Activated T-cell treated with anti-CD3 and anti-CD28 coated beads for 1 hour (primary cell): ENCODE measurements around the gene PROCA1.
A peak's percentile ranks its signal among the peaks of the same experiment; 100 is the strongest.
"Not testable (repeated sequence)": the region's sequence is repeated elsewhere in the genome, so short reads cannot be mapped to it uniquely, and the experiment has no call there.

Experiments
- DNase-seq: peaks from one replicate; pipeline ENCODE4 v3.0.0-alpha.2; 2020; ENCODE audit warnings: low read depth

Gene PROCA1

DNA sequence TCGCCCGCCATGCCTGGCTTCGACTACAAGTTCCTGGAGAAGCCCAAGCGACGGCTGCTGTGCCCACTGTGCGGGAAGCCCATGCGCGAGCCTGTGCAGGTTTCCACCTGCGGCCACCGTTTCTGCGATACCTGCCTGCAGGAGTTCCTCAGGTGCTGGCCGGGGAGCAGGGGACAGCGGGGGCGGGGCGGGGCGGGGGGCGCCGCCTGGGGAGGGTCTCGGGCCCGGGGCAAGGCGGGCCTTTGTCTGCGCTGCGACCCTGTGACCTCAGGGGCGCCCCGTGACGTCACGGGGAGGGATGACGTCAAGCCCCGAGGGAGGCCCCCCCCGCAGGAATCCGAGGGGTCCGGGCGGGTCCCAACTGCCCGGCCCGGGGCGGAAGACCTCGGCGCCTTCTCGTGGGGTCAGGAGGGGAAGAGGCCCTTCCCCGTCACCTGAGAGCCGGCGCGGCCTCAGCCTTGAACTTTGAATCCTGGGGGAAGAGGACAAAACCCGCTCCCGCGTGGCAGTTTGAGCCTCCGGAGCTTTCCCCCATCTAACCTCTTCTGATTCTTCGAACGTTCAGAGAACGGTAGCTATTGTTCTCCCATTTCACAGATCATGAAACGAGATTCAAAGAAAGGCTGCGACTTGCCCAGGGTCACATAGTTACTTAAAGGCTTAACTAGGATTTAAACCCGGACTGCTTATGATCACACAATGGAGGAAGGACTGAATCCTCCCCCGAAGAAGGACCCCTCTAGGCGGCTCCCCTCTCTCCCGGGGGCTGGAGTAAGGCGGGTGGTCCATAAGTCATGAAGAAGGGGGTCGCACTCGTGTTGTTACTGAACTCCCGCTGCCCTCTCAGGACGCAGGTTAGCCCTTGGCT, 32.6 kb upstream of the PROCA1 start:
- DNase-seq = peak; percentile 52

GRCh38 chr17:28743243-28744103, 31.8 kb upstream of the PROCA1 start, which contains the start of gene TRAF4:
TSS of gene TRAF4 (plus strand) at chr17:28744011. CDS start at chr17:28744113, 102 bp downstream.
- DNase-seq = peak; percentile 69

DNA sequence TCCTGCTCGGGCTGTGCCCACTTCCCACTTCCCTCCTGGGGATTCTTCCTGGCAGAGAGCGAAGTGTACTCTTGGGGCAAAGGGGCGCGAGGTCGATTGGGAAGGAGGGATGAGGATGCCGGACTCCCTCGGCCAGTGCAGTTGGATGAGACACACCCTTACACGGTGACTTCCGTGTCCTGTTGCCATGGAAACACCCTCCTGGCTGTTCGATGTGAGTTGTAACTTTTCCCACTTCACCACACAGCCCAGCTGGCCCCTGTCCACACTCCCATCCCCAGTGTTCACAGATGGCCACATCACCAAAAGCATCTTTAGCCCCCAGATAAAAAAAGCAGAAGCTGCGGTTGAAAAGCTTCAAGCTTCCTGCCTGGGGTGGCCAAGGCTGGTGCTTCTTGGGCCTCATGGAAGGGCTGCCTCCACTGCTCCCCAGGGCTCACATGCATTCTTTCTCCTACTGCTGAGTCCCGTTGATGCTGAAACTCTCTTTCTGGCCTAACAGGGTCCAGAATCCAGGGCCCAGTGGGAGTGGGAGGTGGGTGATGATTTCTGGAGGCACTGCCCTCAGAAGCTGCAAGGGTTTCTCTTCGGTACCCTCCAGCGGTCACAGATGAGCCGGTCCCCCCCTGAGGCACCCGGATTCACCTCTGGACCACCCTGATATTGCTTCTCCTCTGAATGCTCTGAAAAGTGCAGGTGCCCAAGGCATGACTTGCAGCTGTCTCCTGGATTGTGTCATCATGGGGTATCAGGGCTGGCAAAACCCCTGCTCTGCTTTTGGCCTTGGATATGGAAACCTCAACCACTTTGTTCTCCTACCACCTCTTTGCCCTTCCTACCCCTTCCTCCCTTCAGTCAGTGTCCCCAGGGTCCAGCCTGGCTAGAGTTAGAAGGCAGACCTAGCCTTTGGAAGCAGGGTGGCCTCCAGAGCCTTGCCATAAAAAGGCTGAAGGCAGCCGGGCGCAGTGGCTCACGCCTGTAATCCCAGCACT, 30.0 kb upstream of the PROCA1 start:
- DNase-seq = no peak

DNA sequence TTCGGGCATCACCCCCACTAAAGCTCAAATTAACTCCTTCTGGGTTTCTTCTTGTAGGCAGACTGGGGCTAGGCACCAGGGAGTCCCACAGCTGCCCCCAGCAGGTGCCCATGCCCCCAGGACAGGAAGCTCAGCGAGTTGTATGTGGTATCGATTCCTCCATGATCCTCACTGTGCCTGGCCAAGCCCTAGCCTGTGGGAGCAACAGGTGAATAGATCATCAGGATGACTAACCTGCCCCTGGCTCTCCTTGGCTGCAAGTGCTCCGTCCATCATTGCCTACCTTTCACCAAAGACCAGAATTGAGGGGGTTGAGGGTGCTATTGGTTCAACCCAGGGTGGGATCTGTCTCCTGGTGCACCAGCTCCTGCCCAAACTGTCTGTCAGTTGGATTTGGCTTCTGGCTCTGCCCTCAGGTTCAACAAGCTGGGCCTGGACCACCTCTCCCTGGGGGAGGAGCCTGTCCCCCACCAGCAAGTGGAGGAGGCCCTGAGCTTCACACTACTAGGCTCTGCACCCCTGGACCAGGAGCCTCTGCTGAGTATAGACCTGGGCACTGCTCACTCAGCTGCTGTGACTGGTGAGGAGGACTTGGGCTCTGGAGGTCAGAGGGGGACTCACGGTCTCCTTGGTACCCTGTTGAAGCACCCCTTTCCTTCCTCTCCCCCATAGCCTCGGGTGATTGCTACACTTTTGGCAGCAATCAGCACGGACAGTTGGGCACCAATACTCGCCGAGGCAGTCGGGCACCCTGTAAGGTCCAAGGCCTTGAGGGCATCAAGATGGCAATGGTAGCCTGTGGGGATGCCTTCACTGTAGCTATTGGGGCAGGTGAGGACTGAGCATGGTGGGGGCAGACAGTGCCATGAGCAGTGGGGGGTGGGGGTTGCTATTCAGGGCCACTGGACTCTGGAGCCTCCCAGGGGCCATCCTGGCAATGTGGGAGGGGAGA, 29.0 kb upstream of the PROCA1 start:
- DNase-seq = no peak

- DNase-seq = peak; percentile 16
These were observed 27.1 kb upstream of the PROCA1 start for GRCh38 chr17:28738680-28739384.

DNA sequence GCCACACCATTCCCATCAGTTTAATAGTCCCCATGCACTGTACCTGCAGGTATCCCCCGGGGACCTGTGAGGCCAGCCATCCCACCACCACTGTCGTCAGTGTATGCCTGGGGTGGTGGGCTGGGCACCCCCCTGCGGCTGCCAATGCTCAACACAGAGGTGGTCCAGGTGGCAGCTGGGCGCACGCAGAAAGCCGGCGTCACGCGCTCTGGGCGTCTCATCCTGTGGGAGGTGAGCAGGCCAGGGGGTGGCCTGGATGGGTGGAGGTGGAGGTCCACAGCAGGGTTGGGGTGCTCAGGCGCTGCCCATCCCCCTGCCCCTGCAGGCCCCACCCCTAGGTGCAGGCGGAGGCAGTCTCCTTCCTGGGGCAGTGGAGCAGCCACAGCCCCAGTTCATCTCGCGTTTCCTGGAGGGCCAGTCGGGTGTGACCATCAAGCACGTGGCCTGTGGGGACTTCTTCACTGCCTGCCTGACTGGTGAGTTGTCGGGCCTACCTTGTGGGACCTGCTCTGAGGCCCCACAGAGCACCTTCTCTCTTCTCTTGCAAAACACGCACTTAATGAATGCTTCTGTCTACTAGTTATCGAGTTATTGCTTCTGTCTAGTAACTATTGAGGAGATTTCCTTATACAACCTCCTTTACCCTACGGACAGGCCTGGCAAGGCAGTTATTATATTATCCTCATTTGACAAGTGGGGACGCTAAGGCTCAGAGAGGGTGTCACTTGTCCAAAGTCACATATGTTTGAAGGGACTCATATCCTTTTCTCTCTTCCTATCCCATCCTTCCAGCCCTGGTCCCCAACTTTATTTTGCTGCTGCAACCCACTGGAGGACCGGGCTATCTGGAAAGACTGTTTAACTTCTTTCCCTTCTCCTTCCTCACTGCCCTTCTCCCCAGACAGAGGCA, 26.3 kb upstream of the PROCA1 start:
- DNase-seq = no peak

DNA sequence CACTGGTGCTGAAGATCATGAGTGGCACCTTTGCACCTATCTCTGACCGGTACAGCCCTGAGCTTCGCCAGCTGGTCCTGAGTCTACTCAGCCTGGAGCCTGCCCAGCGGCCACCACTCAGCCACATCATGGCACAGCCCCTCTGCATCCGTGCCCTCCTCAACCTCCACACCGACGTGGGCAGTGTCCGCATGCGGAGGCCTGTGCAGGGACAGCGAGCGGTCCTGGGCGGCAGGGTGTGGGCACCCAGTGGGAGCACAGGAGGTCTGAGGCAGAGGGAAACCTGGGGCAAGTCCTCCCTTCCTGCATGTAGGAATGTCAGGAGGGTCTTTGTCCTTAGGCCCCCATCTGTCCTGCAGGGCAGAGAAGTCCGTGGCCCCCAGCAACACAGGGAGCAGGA, 25.6 kb upstream of the PROCA1 start:
- no peak for DNase-seq

DNA sequence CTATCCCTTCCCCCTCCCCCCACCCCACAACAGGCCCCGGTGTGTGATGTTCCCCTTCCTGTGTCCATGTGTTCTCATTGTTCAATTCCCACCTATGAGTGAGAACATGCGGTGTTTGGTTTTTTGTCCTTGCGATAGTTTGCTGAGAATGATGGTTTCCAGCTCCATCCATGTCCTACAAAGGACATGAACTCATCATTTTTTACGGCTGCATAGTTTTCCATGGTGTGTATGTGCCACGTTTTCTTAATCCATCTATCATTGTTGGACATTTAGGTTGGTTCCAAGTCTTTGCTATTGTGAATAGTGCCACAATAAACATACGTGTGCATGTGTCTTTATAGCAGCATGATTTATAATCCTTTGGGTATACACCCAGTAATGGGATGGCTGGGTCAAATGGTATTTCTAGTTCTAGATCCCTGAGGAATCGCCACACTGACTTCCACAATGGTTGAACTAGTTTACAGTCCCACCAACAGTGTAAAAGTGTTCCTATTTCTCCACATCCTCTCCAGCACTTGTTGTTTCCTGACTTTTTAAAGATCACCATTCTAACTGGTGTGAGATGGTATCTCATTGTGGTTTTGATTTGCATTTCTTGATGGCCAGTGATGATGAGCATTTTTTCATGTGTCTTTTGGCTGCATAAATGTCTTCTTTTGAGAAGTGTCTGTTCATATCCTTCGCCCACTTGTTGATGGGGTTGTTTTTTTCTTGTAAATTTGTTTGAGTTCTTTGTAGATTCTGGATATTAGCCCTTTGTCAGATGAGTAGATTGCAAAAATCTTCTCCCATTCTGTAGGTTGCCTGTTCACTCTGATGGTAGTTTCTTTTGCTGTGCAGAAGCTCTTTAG, 24.5 kb upstream of the PROCA1 start:
- not testable (repeated sequence) for DNase-seq

GRCh38 chr17:28735242-28735722, 23.6 kb upstream of the PROCA1 start:
- no peak for DNase-seq

- no peak for DNase-seq
These were observed 23.1 kb upstream of the PROCA1 start for GRCh38 chr17:28734712-28735241.

DNA sequence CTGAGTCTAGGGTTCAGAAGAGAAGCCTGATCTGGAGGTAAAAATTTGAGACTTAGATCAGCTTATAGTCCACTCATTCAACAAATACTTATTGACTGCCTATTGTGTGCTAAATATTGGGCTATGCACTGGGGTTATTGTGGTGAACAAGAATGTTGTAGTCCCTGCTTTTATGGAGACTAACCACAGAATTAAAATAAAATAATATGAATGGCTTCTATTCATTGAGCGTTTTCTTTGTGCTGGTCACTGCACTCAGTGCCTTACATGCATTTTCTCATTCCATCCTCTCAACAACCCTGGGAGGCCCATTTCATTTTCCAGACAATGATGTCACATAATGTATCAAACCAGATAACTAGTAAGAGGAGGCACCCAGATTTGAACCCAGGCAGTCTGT, 21.7 kb upstream of the PROCA1 start:
- DNase-seq = no peak

- no peak for DNase-seq
These were observed 18.3 kb upstream of the PROCA1 start for GRCh38 chr17:28729950-28730330.

GRCh38 chr17:28728364-28729200, 16.9 kb upstream of the PROCA1 start, which contains the start of gene NEK8:
TSS of gene NEK8 (plus strand) at chr17:28728788. CDS start at chr17:28728814, 26 bp downstream.
- peak; percentile 97 for DNase-seq

DNA sequence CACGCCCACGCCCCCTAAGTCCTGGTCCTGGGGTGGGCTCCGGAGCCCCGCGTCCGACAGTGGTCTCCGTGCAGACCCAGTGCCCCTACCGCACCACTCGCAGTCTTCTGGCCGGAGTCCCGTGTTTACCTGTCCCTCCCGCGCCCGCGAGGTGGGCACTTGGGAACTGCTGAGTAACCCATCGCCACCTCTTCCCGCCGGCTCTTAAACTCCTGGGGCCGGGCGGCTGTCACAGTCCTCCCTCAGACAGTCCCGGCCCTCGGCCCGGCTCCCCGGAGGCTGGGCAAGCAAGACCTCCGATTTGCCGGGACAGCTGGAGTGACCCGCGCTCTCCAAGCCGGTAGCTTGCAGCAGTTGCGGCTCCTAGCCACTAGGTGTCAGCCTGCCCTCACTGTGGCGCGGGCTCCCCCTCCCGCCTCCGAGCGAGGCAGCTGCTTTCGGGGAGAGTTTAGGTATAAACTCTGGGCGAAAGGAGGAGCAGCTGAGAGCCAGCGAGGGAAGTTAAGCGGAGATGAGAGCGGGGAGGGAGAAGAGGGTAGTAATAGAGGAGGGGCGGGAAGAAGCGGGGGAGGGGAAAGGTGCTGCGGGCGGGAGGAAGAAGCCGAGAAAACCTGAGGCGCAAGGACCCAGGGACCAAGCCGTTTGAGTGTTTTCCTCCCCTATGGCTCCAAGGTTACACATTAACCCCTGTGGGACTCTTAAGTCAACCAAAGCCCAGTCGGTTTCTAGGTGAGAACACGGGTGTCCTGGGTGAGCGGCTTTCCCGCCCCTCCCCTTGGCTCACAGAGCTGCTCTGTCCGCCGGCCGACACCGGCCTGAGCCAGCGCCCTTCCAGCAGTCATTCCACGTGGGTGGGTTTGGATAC, 15.2 kb upstream of the PROCA1 start:
- DNase-seq = peak; percentile 87

DNA sequence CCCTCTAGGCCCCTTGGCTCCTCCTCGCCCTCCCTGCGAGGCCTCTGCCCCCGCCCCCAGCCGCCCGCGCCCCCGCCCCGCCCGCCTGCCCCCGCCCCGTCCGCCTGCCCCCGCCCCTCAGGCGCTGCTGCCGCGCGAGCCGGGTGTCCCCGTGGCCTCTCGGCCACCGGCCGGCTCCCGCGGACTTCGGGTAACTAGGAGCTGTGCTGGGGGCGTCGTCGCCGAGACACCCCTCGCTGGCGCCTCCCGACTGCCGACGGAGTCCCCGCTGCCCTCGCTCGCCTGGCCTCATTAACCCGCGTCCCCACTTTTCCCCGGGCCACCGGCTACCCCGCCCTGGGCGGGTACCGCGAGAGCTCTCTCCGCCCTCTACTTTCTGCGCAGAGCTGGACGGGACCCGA, 14.5 kb upstream of the PROCA1 start, which contains the start of gene TLCD1:
TSS of gene TLCD1 (minus strand) at position 8 of the 401 bp plus-strand sequence. CDS start 136 bp downstream, outside the sequence.
- DNase-seq = peak; percentile 42
